Raji (cell line): ENCODE data around the gene DSC2.

Experiments
- POLR2A ChIP-seq: IDR thresholded peaks from 2 replicates; pipeline ENCODE4 v1.6.1; 2011; ENCODE audit warnings: low read depth, low read length, control low read depth; ENCODE audit not compliant: insufficient read depth

The DSC2 gene

GRCh38 chr18:31102025-31102684 is at the start of gene DSC2:
DSC2 (minus strand) TSS chr18:31102421; CDS start chr18:31101971, 450 bp downstream.
- TF ChIP-seq POLR2A: no peak

- TF ChIP-seq POLR2A: no peak
Observed at GRCh38 chr18:31149351-31149750, 47.1 kb upstream of the DSC2 start.

- no peak for TF ChIP-seq POLR2A
Observed at GRCh38 chr18:31148600-31148999, 46.4 kb upstream of the DSC2 start.

GRCh38 chr18:31146809-31147208 is 44.6 kb upstream of the DSC2 start:
- no peak for TF ChIP-seq POLR2A

DNA sequence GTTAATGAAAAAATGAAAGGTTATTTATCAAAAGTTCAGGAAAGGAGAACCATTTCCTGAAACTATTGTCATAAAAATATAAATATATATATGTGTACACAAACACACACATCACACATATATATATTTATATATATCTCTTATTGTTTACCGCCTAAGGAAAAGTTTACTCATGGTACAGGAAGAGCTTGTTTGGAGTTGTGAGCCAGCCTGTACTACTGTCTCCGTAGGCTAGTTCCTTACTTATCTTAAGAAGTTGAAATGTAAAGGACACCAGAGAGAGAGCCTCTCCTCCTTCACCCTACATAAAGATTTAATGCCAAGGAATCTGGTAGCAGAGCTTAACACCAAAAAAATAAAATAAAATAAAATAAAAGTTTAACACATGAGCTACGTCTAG is 40.8 kb upstream of the DSC2 start:
- TF ChIP-seq POLR2A: no peak

GRCh38 chr18:31138709-31139108 is 36.5 kb upstream of the DSC2 start:
- no peak for TF ChIP-seq POLR2A

DNA sequence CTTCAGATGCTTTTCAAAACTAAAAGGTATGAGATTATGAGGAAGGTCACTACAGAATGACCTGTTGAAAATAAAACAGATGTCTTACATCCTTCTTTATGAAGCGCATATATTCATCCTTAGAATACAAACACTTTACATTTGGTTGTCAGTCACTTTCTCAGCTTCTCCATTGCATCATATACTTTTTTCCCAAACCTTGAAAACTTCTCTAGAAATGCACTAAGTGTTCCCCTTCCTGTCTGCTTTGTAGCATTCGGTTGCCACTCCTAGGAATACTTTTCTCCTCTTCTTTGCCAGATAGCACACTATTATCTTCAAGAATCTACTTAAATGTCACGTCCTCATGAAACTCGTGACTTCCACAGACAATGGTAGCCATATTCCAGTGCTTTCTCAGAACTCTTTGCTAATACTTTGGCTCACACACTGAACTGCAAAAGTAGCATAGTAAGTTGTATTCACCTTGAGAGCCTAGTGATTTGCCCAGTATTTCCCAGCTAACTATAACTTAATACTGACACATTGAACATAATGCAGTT is 32.8 kb upstream of the DSC2 start:
- TF ChIP-seq POLR2A: no peak

GRCh38 chr18:31129398-31130115 is 27.3 kb upstream of the DSC2 start:
- no peak for TF ChIP-seq POLR2A

DNA sequence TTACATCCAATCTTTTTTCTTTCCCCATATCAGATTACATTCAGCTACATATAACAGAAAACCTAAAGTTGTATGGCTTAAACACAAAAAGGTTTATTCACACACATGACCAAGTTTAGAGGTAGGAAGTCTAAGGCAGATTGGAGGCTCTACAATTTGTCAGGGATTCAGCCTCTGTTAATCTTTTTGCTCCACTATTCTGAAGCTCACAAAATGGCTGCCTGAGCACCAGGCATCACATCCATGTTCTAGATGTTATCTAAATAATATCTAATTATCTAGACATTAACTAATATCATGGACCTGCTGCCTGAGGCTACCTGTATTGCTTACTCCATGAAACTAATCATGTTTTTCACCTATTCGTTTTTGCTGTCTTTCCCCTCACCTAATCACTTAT is 23.7 kb upstream of the DSC2 start:
- TF ChIP-seq POLR2A: no peak

DNA sequence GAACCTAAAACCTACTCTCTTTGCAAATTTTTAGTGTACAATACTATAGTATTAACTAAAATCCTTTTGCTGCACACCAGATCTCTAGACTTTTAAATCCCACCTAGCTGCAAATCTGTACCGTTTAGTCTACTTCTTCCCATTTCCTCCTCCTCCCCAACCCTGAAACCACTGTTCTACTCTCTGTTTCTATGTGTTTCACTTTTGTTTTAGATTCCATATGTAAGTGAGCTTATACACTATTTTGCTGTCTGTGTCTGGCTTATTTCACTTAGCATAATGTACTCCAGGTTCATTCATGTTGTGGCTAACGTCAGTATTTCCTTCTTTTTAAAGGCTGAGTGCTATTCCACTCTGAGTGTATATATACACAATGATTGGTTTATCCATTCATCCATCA is 18.4 kb upstream of the DSC2 start:
- no peak for TF ChIP-seq POLR2A

GRCh38 chr18:31116853-31117595 is 14.8 kb upstream of the DSC2 start:
- TF ChIP-seq POLR2A: no peak

- no peak for TF ChIP-seq POLR2A
Observed at GRCh38 chr18:31112804-31113203, 10.6 kb upstream of the DSC2 start.

DNA sequence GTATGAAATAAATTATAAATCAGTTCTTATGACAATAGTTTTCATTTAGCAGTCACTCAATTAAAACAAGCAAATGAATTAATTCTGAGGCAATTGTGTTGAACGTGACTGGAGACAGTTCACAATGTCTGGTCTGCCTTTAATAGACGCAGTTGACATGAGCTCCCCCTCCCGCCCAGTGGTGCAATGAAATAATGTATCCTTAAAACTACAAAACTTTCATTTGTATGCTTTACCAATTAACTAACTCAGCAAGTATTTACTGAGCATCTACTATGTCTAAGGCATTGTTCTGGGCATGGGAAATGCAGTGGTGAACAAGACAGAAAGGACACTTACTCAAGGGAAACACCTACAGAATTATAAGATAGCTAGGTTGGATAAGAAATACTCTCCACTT is 3.5 kb upstream of the DSC2 start:
- TF ChIP-seq POLR2A: no peak

DNA sequence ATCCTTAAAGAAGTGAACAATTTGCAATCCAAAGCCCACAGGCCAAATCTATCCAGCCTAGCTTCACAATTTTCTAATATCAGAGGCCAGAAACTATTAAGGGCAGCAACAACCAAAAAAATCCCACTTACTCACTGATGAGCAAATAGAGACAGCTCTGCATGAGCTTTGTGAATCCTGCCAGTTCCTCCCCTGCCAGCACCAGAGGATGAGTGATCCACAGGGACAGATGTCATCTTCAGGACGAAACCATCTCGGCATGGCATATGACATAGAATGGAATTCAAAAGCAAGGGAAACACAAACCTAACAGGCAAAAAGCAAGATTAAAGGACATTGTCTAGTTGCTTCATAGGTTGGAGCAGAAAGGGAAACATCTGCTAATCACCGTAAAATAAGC is 2.2 kb upstream of the DSC2 start:
- TF ChIP-seq POLR2A: no peak

GRCh38 chr18:31103423-31103822 is 1.2 kb upstream of the DSC2 start:
- no peak for TF ChIP-seq POLR2A

- no peak for TF ChIP-seq POLR2A
Observed at GRCh38 chr18:31102941-31103340, 720 bp upstream of the DSC2 start.
